Adrenal gland (tissue), 19 donors: Measurements from ENCODE around the gene HEY2. TPM values are rescaled to one million over a fixed set of nuclear protein-coding genes. Genes with fewer than 3 reads are reported as not detected.
"Not testable (repeated sequence)": the region's sequence is repeated elsewhere in the genome, so short reads cannot be mapped to it uniquely, and the experiment has no call there.

Source experiments
- DNase-seq, 7 donors: peaks; one replicate each; pipeline ENCODE4 v3.0.0-alpha.2; 2019 to 2020
- H3K27ac ChIP-seq, 5 donors: fragments of 200-600 bp; sonication (generic) in 4 of 5; 1 replicate in 3 of 5; 2 replicates in 2 of 5; pipeline versions ENCODE4 v1.5.1 to v1.8.0; 2016 to 2020; ENCODE audit warnings: mild to moderate bottlenecking in 1 of 5
- H3K27me3 ChIP-seq: fragments of 200-600 bp; 2 replicates; pipeline ENCODE4 v1.8.0; 2021
- H3K36me3 ChIP-seq, 2 donors: fragments of 200-600 bp; replicated peaks in 1 of 2; 1 replicate in 1 of 2; 2 replicates in 1 of 2; pipeline versions ENCODE4 v1.5.1 to v1.8.0; 2018 to 2022
- H3K4me1 ChIP-seq, 2 donors: fragments of 200-600 bp; replicated peaks in 1 of 2; 1 replicate in 1 of 2; 2 replicates in 1 of 2; pipeline versions ENCODE4 v1.5.1 to v1.8.0; 2018 to 2021
- H3K4me3 ChIP-seq, 4 donors: fragments of 200-600 bp; sonication (generic) in 3 of 4; one replicate each; pipeline ENCODE4 v1.5.1; 2016 to 2018
- H3K9me3 ChIP-seq, 3 donors: fragments of 200-600 bp; sonication (generic) in 1 of 3; replicated peaks in 1 of 3; 1 replicate in 2 of 3; 2 replicates in 1 of 3; pipeline versions ENCODE4 v1.5.1 to v1.8.0; 2016 to 2021
- CTCF ChIP-seq, 6 experiments: fragments of 450-650 bp in 4 of 6; fragments of 200-600 bp in 2 of 6; sonication (generic) in 1 of 6; IDR thresholded peaks; 1 replicate in 5 of 6; 2 replicates in 1 of 6; pipeline versions ENCODE4 v1.5.1 to v1.8.0; 2016 to 2021; ENCODE audit warnings: antibody characterized with exemption in 6 of 6, mild to moderate bottlenecking in 2 of 6, moderate library complexity in 1 of 6
- POLR2A ChIP-seq, 2 donors: fragments of 450-650 bp; IDR thresholded peaks; one replicate each; pipeline ENCODE4 v1.6.1; 2017; ENCODE audit warnings: antibody characterized with exemption in 2 of 2, mild to moderate bottlenecking in 2 of 2, moderate library complexity in 1 of 2
- WGBS, 4 donors: extraction: QIAGEN DNeasy Blood & Tissue Kit in 2 of 4; methylation state at CpG; one replicate each; pipeline versions ENCODE4 v1.1.5 to v1.1.7; 2013 to 2017; 5-methylcytosine and 5-hydroxymethylcytosine counted together
- intact Hi-C, 2 donors: fragments of 100-400 bp; cut with DNase I; formaldehyde crosslinking; loops; one replicate each; pipeline versions ENCODE4 v1.14.1 to v1.15.0; 2022 to 2023
- long read RNA-seq, 10 donors: library from polyadenylated mRNA in 3 of 10; unstranded in 2 of 10; stranded (forward) in 1 of 10; transcript quantifications; one replicate each; pipeline ENCODE4 v2.0.0 and lab custom pipeline, GENCODE V29; 2021 to 2026
- polyA plus RNA-seq, 3 donors: library from polyadenylated mRNA; stranded (reverse); fragments of 200-250 nt in 2 of 3; fragments of 350-450 nt in 1 of 3; fragmentation: Illumina TruSeq in 1 of 3; extraction: RNeasy Lipid Tissue Mini Kit (QIAGEN cat#74804) in 1 of 3; gene quantifications; one replicate each; pipeline ENCODE4 v1.2.3, GENCODE V29; 2013 to 2014
- total RNA-seq, 9 donors: library from RNA; depleted of rRNA in 4 of 9; stranded (reverse); fragments of >200 nt in 4 of 9; fragments of 120-200 nt in 1 of 9; fragmentation: NEBNext Ultra II Directional in 1 of 9; extraction: Animal tissue kit (Norgen Biotek cat#: 25700) in 1 of 9; gene quantifications; one replicate each; pipeline versions ENCODE4 v1.1.0 to v1.2.4, GENCODE V29; 2013 to 2023
- donor health status: healthy with polysubstance abuse.
- donor health status: Bipolar disorder and iron deficiency.
- donor health status: DM: yes; HTN: yes; CAD: no.
- donor health status: DM: no; HTN: no; CAD: no.
- donor health status: DM: no; HTN: no; CAD: no.
- donor health status: DM: yes; HTN: yes; CAD: no.

Gene HEY2
- 1 to 10 TPM in 6 of 9 donors, under 1 TPM in 2, not detected in 1; 0.60 to 1.8 (median 1.1) TPM for total RNA-seq
- 1 to 10 TPM in 2 of 3 donors, under 1 TPM in 1; 0.46 to 2.1 (median 1.4) TPM for polyA plus RNA-seq
- long read RNA-seq, donor 1: 0 reads
- long read RNA-seq, donor 2: 0 reads
- long read RNA-seq, donor 3, partial matches to known transcripts: 0 of 2 reads
- long read RNA-seq, donor 3, other reads (novel, unspliced or antisense): 0 of 2 reads
- long read RNA-seq, donor 4: 0 reads
- long read RNA-seq, donor 5: 0 reads
- long read RNA-seq, donor 6, partial matches to known transcripts: 0 of 4 reads
- long read RNA-seq, donor 6, other reads (novel, unspliced or antisense): 1 of 4 reads
- long read RNA-seq, donor 7: 0 reads
- long read RNA-seq, donor 8, partial matches to known transcripts: 0 of 1 reads
- long read RNA-seq, donor 8, other reads (novel, unspliced or antisense): 0 of 1 reads
- long read RNA-seq, donor 9, partial matches to known transcripts: 0 of 1 reads
- long read RNA-seq, donor 9, other reads (novel, unspliced or antisense): 0 of 1 reads
- long read RNA-seq, donor 10, partial matches to known transcripts: 0 of 3 reads
- long read RNA-seq, donor 10, other reads (novel, unspliced or antisense): 0 of 3 reads

GRCh38 chr6:125749173-125749864 is at the start of gene HEY2:
Gene HEY2 (plus strand): TSS chr6:125749632. CDS start chr6:125749777, 145 bp downstream.
- H3K9me3 ChIP-seq: no peaks in the 10 kb centered on the region
- peak; percentile 88 to 94 (median 92) for DNase-seq
- intact Hi-C loops: no loop called here
- H3K4me1 ChIP-seq: peaks cover 5 to 32% of the 10 kb centered on the region in 2 donors
- H3K27me3 ChIP-seq: peaks cover 45% of the 10 kb centered on the region
- peak in 2 of 6 experiments; percentile 29 to 39 for TF ChIP-seq CTCF (IDR thresholded peaks at IDR 0.05)
- peak in 1 of 2 donors; percentile 86 for TF ChIP-seq POLR2A (IDR thresholded peaks at IDR 0.05)
- H3K4me3 ChIP-seq: peak within 1 kb of the TSS; percentile 35 to 85 (median 60)
- H3K36me3 ChIP-seq: no peaks in the 10 kb centered on the region
- 0% methylated on average over 20 to 95 of the region's 95 CpGs; no CpG with 5 or more reads in 1 of the 4 donors for WGBS, 4 donors
- H3K27ac ChIP-seq: peak within 1 kb of the TSS; percentile 42 to 84 (median 70)

GRCh38 chr6:125700581-125701353 is 48.7 kb upstream of the HEY2 start:
- no peak for DNase-seq
- TF ChIP-seq CTCF (IDR thresholded peaks at IDR 0.05) (no peak), POLR2A (IDR thresholded peaks at IDR 0.05) (no peak)
- 68 to 82% (median 74%) methylated on average over 3 of the region's 3 CpGs for WGBS, 4 donors

GRCh38 chr6:125701354-125701668 is 48.1 kb upstream of the HEY2 start:
- WGBS, 4 donors: 67 to 83% (median 74%) methylated on average over 1 of the region's 1 CpG
- no peak for DNase-seq
- H3K27ac ChIP-seq: no peak overlapping the region
- no peaks in the 10 kb centered on the region for H3K27me3 ChIP-seq
- H3K4me3 ChIP-seq: no peak overlapping the region
- H3K36me3 ChIP-seq: no peaks in the 10 kb centered on the region
- no peaks in the 10 kb centered on the region for H3K4me1 ChIP-seq
- no peaks in the 10 kb centered on the region for H3K9me3 ChIP-seq
- intact Hi-C loops: no loop called here
- TF ChIP-seq POLR2A (IDR thresholded peaks at IDR 0.05): no peak
- no peak for TF ChIP-seq CTCF (IDR thresholded peaks at IDR 0.05)

More at GRCh38 chr6:125700581-125701353, 48.7 kb upstream of the HEY2 start:
- no peak overlapping the region for H3K4me3 ChIP-seq
- H3K36me3 ChIP-seq: no peaks in the 10 kb centered on the region
- H3K27me3 ChIP-seq: no peaks in the 10 kb centered on the region
- H3K9me3 ChIP-seq: no peaks in the 10 kb centered on the region
- no peaks in the 10 kb centered on the region for H3K4me1 ChIP-seq
- intact Hi-C loops: no loop called here
- no peak overlapping the region for H3K27ac ChIP-seq

GRCh38 chr6:125703882-125704281 is 45.5 kb upstream of the HEY2 start:
- H3K27me3 ChIP-seq, H3K36me3 ChIP-seq, DNase-seq, intact Hi-C loops, H3K4me3 ChIP-seq, H3K4me1 ChIP-seq, H3K9me3 ChIP-seq, H3K27ac ChIP-seq: not testable (repeated sequence)
- WGBS, 4 donors: 79 to 97% (median 93%) methylated on average over 2 to 5 of the region's 5 CpGs
